GM21390 (cell line): ENCODE results near the gene ATXN7.

Experiments
- ATAC-seq: cut with Tn5 transposase; IDR thresholded peaks from one replicate; pipeline ENCODE4 v1.9.1; 2021; ENCODE audit not compliant: unreplicated experiment

Gene ATXN7

GRCh38 chr3:63932509-63933212, 69.0 kb downstream of the ATXN7 start:
- no peak for ATAC-seq

GRCh38 chr3:63933459-63933858, 69.8 kb downstream of the ATXN7 start:
- peak; percentile 65 for ATAC-seq

GRCh38 chr3:63934041-63934866, 70.6 kb downstream of the ATXN7 start:
- ATAC-seq = no peak

GRCh38 chr3:63936925-63937324, 73.3 kb downstream of the ATXN7 start:
- ATAC-seq = no peak

- peak; percentile 70 for ATAC-seq
These were observed 74.3 kb downstream of the ATXN7 start for GRCh38 chr3:63937661-63938651.

- no peak for ATAC-seq
These were observed 76.7 kb downstream of the ATXN7 start for GRCh38 chr3:63940389-63940757.

- no peak for ATAC-seq
These were observed 78.9 kb downstream of the ATXN7 start for GRCh38 chr3:63942528-63942927.

GRCh38 chr3:63943678-63944077, 80.0 kb downstream of the ATXN7 start:
- no peak for ATAC-seq

- ATAC-seq = no peak
These were observed 82.0 kb downstream of the ATXN7 start for GRCh38 chr3:63945558-63946096.

GRCh38 chr3:63946753-63947152, 83.1 kb downstream of the ATXN7 start:
- no peak for ATAC-seq

GRCh38 chr3:63947594-63947993, 83.9 kb downstream of the ATXN7 start:
- ATAC-seq = no peak

GRCh38 chr3:63949005-63949404, 85.3 kb downstream of the ATXN7 start:
- ATAC-seq = no peak

GRCh38 chr3:63950698-63951097, 87.0 kb downstream of the ATXN7 start:
- ATAC-seq = no peak

- ATAC-seq = peak; percentile 67
These were observed 88.0 kb downstream of the ATXN7 start for GRCh38 chr3:63951492-63952247.

GRCh38 chr3:63952248-63952594, 88.6 kb downstream of the ATXN7 start:
- ATAC-seq = no peak

GRCh38 chr3:63954182-63954581, 90.5 kb downstream of the ATXN7 start:
- no peak for ATAC-seq

GRCh38 chr3:63955036-63955650, 91.5 kb downstream of the ATXN7 start:
- no peak for ATAC-seq

- no peak for ATAC-seq
These were observed 92.3 kb downstream of the ATXN7 start for GRCh38 chr3:63955830-63956545.

- no peak for ATAC-seq
These were observed 95.5 kb downstream of the ATXN7 start for GRCh38 chr3:63959146-63959545.
